Keratinocyte (primary cell): ENCODE measurements around the gene DUSP23. TPM values are rescaled to one million over a fixed set of nuclear protein-coding genes. Genes with fewer than 3 reads are reported as not detected.

ENCODE experiments used
- DNase-seq: peaks from one replicate; pipeline ENCODE4 v3.0.0-alpha.2; 2011; ENCODE audit warnings: low read depth, missing footprints, low spot score
- FAIRE-seq: peaks from 2 replicates; lab custom pipeline; 2011; peaks lifted over from hg19 to GRCh38; lab: Jason Lieb, UNC
- H2AFZ ChIP-seq: 2 replicates; pipeline ENCODE4 v1.6.0; 2012; ENCODE audit warnings: low read length, control low read depth, inconsistent platforms; ENCODE audit not compliant: control insufficient read depth
- H3K27ac ChIP-seq: 2 replicates; pipeline ENCODE4 v1.5.1; 2011; ENCODE audit warnings: low read length; ENCODE audit not compliant: control insufficient read depth, insufficient read depth
- H3K27me3 ChIP-seq: 3 replicates; pipeline ENCODE4 v1.6.0; 2011; ENCODE audit warnings: low read length; ENCODE audit not compliant: control insufficient read depth, insufficient read depth; ENCODE audit errors: extremely low read depth
- H3K36me3 ChIP-seq, 2 experiments: 2 replicates in 1 of 2; 3 replicates in 1 of 2; pipeline ENCODE4 v1.5.1; 2011; ENCODE audit warnings: low read length in 2 of 2, mild to moderate bottlenecking in 1 of 2; ENCODE audit not compliant: control insufficient read depth in 2 of 2, insufficient read depth in 2 of 2; ENCODE audit errors: extremely low read depth in 1 of 2
- H3K4me1 ChIP-seq: 3 replicates; pipeline ENCODE4 v1.5.1; 2011; ENCODE audit warnings: low read length; ENCODE audit not compliant: control insufficient read depth, insufficient read depth; ENCODE audit errors: extremely low read depth
- H3K4me2 ChIP-seq: 3 replicates; pipeline ENCODE4 v1.6.0; 2011; ENCODE audit warnings: low read depth, low read length; ENCODE audit not compliant: control insufficient read depth, insufficient read depth; ENCODE audit errors: extremely low read depth
- H3K4me3 ChIP-seq, 3 experiments: fragments of 200-600 bp in 1 of 3; sonication (generic) in 1 of 3; 2 replicates in 2 of 3; 3 replicates in 1 of 3; pipeline ENCODE4 v1.5.1; 2011 to 2016; ENCODE audit warnings: low read length in 3 of 3, mild to moderate bottlenecking in 3 of 3, control low read depth in 2 of 3, inconsistent platforms in 1 of 3, low read depth in 1 of 3, mixed read lengths in 1 of 3, mixed run types in 1 of 3, moderate library complexity in 1 of 3; ENCODE audit not compliant: control insufficient read depth in 2 of 3, insufficient read depth in 2 of 3; ENCODE audit errors: extremely low read depth in 1 of 3
- H3K79me2 ChIP-seq: 2 replicates; pipeline ENCODE4 v1.6.0; 2012; ENCODE audit warnings: low read length; ENCODE audit not compliant: control insufficient read depth, insufficient read depth
- H3K9ac ChIP-seq: 3 replicates; pipeline ENCODE4 v1.6.0; 2011; ENCODE audit warnings: low read length; ENCODE audit not compliant: control insufficient read depth, insufficient read depth; ENCODE audit errors: extremely low read depth
- H3K9me1 ChIP-seq: 3 replicates; pipeline ENCODE4 v1.6.0; 2011; ENCODE audit warnings: low read length; ENCODE audit not compliant: control insufficient read depth, insufficient read depth; ENCODE audit errors: extremely low read depth
- H3K9me3 ChIP-seq: 2 replicates; pipeline ENCODE4 v1.5.1; 2012; ENCODE audit warnings: low read depth, low read length; ENCODE audit not compliant: control insufficient read depth
- H4K20me1 ChIP-seq: 3 replicates; pipeline ENCODE4 v1.6.0; 2011; ENCODE audit warnings: low read length; ENCODE audit not compliant: control insufficient read depth, insufficient read depth; ENCODE audit errors: extremely low read depth
- EZH2 ChIP-seq: IDR thresholded peaks from one replicate; pipeline ENCODE4 v1.6.1; 2012; ENCODE audit warnings: inconsistent platforms, mild to moderate bottlenecking, low read length, moderate library complexity
- dilution Hi-C: fragments of 300-500 bp; cut with MboI; formaldehyde crosslinking; loops from one replicate; pipeline ENCODE4 v1.7.0; 2020; ENCODE audit warnings: low sequenced_read_pairs; ENCODE audit not compliant: extremely low pct_ligation_motif_present
- polyA plus RNA-seq, 5 experiments: library from polyadenylated mRNA; depleted of rRNA in 3 of 5; stranded (reverse) in 3 of 5; stranded (forward) in 1 of 5; unstranded in 1 of 5; fragments of >200 nt; gene quantifications; 1 replicate in 1 of 5; 2 replicates in 3 of 5; 3 replicates in 1 of 5; pipeline versions ENCODE4 v1.2.1 to v1.2.3, GENCODE V29; 2011 to 2012; ENCODE audit warnings: missing spikeins in 2 of 5, low read depth in 1 of 5, low replicate concordance in 1 of 5
- TF ChIP-seq, protein P1 (sequence below), 3 experiments: IDR thresholded peaks in 1 of 3; conservative IDR thresholded peaks in 1 of 3; optimal IDR thresholded peaks in 1 of 3; 2 replicates in 2 of 3; 3 replicates in 1 of 3; pipeline versions ENCODE3 to v1.5.1; 2011; ENCODE audit warnings: low read length in 3 of 3, mild to moderate bottlenecking in 3 of 3, moderate library complexity in 2 of 3, control low read depth in 1 of 3, inconsistent platforms in 1 of 3; ENCODE audit not compliant: insufficient read depth in 2 of 3; ENCODE audit errors: extremely low read depth in 1 of 3

DUSP23 gene
- polyA plus RNA-seq, 1 donor (not counting 4 experiments of a cell fraction or from before 2014, with no cell fraction given) = 35.0 TPM

DNA sequence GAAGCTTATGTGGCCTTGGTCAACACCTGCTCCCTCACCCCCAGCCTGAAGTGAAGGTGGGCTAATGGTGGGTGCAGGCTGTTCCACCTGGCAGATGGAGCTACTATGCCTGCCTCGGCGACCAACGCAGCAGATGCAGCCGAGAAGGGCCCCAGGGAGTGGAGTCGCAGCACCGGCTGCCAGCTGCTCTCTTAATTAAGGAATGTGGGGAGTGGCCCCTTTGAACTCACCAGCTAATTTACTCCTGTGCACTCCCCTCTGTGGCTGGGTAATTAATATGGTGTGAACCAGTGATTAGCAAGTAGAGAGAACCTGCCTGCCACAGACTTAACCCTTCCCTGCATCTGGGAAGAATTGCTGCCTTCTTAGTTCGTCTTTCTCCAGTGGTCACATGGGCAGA lies 42.6 kb downstream of the DUSP23 start:
- FAIRE-seq = no peak
- Histone ChIP-seq H3K4me2 (no peak overlapping the region), H3K27me3 (peaks cover 21% of the 10 kb centered on the region), H3K4me3 (no peak overlapping the region), H3K36me3 (no peaks in the 10 kb centered on the region), H3K4me1 (peaks cover 13% of the 10 kb centered on the region), H3K27ac (no peak overlapping the region), H4K20me1 (no peaks in the 10 kb centered on the region), H3K79me2 (no peaks in the 10 kb centered on the region), H3K9me1 (no peaks in the 10 kb centered on the region), H3K9ac (no peak overlapping the region), H3K9me3 (no peaks in the 10 kb centered on the region), H2AFZ (no peak overlapping the region)
- dilution Hi-C loops = no loop called here
- TF ChIP-seq EZH2 = peak; percentile 19
- TF ChIP-seq, protein P1, sequence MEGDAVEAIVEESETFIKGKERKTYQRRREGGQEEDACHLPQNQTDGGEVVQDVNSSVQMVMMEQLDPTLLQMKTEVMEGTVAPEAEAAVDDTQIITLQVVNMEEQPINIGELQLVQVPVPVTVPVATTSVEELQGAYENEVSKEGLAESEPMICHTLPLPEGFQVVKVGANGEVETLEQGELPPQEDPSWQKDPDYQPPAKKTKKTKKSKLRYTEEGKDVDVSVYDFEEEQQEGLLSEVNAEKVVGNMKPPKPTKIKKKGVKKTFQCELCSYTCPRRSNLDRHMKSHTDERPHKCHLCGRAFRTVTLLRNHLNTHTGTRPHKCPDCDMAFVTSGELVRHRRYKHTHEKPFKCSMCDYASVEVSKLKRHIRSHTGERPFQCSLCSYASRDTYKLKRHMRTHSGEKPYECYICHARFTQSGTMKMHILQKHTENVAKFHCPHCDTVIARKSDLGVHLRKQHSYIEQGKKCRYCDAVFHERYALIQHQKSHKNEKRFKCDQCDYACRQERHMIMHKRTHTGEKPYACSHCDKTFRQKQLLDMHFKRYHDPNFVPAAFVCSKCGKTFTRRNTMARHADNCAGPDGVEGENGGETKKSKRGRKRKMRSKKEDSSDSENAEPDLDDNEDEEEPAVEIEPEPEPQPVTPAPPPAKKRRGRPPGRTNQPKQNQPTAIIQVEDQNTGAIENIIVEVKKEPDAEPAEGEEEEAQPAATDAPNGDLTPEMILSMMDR (optimal IDR thresholded peaks at IDR 0.05 in 1 of 3, IDR thresholded peaks at IDR 0.05 in 1 of 3, conservative IDR thresholded peaks at IDR 0.05 in 1 of 3; ENCODE audit: extremely low read depth in 1 of 3, insufficient read depth in 2 of 3, low read length in 3 of 3) = no peak
- no peak for DNase-seq

DNA sequence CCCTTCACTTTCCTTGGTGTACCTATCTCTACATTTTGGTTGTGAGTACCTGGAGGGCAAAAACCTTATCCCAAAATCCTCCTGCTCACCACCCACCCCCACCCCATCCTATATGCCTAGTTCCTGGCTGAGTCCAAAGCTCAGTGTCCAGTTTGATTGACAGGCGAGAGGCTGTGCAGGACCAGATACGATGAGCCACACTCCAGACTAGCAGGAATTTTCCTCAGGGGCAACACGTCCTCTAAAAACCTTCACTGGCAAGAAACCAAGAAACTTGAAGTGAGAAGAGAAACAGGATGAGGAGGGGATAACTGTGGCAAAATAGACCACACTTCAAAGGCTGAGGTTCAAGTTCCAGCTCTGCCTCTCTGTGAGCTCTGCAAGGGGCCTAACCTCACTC lies 44.8 kb downstream of the DUSP23 start:
- Histone ChIP-seq H3K9me3 (no peaks in the 10 kb centered on the region), H3K4me2 (no peak overlapping the region), H2AFZ (no peak overlapping the region), H3K79me2 (no peaks in the 10 kb centered on the region), H3K36me3 (no peaks in the 10 kb centered on the region), H3K9me1 (no peaks in the 10 kb centered on the region), H3K4me1 (peaks cover 16% of the 10 kb centered on the region), H3K4me3 (no peak overlapping the region), H3K27me3 (peaks cover 21% of the 10 kb centered on the region), H3K9ac (no peak overlapping the region), H3K27ac (no peak overlapping the region), H4K20me1 (no peaks in the 10 kb centered on the region)
- no peak for TF ChIP-seq EZH2
- DNase-seq (no peak), FAIRE-seq (no peak)
- dilution Hi-C loops = no loop called here

DNA sequence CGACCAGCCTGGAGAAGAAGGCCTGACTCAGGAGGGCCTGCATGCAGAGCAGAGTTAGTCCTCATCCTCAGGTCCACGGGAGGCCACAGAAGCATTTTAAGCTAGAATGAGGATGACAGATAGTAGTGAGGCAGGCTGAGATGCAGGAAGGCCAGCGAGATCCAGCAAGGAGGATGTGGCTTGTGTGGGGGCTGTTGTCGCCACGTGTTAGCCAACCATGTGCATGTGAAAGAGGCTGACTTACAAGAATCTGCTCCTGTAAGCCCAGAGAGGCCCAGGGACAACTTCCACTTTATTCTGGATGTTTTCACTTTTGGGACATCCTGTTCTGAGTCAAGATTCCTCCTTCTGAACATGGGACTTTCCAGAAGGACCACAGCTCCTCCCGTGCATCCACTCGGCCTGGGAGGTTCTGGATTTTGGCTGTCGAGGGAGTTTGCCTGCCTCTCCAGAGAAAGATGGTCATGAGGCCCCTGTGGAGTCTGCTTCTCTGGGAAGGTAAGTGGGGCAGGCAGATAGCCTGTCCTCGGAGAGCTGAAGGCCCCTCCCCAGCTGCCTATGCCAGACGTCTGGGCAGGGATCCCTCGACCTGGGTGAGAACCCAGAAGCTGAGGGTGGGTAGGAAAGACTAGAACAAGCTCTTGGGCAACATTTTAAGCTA lies 45.8 kb downstream of the DUSP23 start, which contains the start of gene SLAMF8:
TSS of gene SLAMF8 (plus strand) at position 433 of the 661 bp plus-strand sequence. CDS start at position 459, 26 bp downstream.
- no peaks in the 10 kb centered on the region for H3K79me2 ChIP-seq
- H2AFZ ChIP-seq = no peak within 1 kb of the TSS
- dilution Hi-C loops = no loop called here

More for the DNA sequence above, 45.8 kb downstream of the DUSP23 start, which contains the start of gene SLAMF8:
- H4K20me1 ChIP-seq = no peaks in the 10 kb centered on the region
- peaks cover 16% of the 10 kb centered on the region for H3K4me1 ChIP-seq
- H3K9me3 ChIP-seq = no peaks in the 10 kb centered on the region
- H3K4me3 ChIP-seq = no peak within 1 kb of the TSS
- H3K27me3 ChIP-seq = peaks cover 21% of the 10 kb centered on the region
- FAIRE-seq = no peak
- H3K36me3 ChIP-seq = no peaks in the 10 kb centered on the region
- no peaks in the 10 kb centered on the region for H3K9me1 ChIP-seq
- TF ChIP-seq, protein P1 (optimal IDR thresholded peaks at IDR 0.05 in 1 of 3, IDR thresholded peaks at IDR 0.05 in 1 of 3, conservative IDR thresholded peaks at IDR 0.05 in 1 of 3; ENCODE audit: extremely low read depth in 1 of 3, insufficient read depth in 2 of 3, low read length in 3 of 3) = no peak
- no peak for TF ChIP-seq EZH2
- no peak for DNase-seq
- no peak within 1 kb of the TSS for H3K27ac ChIP-seq
- H3K4me2 ChIP-seq = no peak within 1 kb of the TSS
- no peak within 1 kb of the TSS for H3K9ac ChIP-seq
